SU-DHL-6 (cell line): ENCODE data around the gene CDH7.

Experiments
- CTCF ChIP-seq: fragments of 200-600 bp; sonication (generic); IDR thresholded peaks from one replicate; pipeline ENCODE4 v1.5.1; 2017; ENCODE audit warnings: antibody characterized with exemption, mild to moderate bottlenecking, low read length, moderate library complexity; ENCODE audit not compliant: insufficient read depth, poor library complexity, severe bottlenecking
- EZH2phosphoT487 ChIP-seq: fragments of 200-600 bp; sonication (generic), shearing (Covaris generic); conservative IDR thresholded peaks from 2 replicates; pipeline ENCODE4 v1.6.1; 2018; ENCODE audit warnings: mild to moderate bottlenecking, antibody characterized with exemption, low read length, moderate library complexity, mixed read lengths

DNA sequence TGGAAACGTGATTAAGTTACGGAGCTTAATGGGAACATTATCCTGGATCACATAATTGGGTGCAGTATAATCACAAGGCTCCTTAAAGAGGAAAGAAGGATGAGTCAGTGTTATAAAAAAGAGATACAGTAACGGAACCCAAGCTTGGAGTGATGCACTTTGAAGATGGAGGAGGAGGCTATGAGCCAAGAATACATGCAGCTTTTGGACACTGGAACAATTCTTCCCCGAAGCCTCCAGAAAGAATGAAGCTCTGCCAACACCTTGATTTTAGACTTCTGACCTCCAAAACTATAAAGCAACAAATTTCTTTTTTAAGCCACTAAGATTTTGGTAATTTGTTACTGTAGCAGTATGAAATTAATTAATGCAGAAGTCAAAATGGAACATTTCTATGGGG is 85.1 kb downstream of the CDH7 start:
- no peak for TF ChIP-seq CTCF
- no peak for TF ChIP-seq EZH2phosphoT487
